Urinary bladder (tissue), 4 donors: Measurements from ENCODE around the gene GSG1L. TPM values are rescaled to one million over a fixed set of nuclear protein-coding genes. Genes with fewer than 3 reads are reported as not detected.

Source experiments
- DNase-seq: peaks from one replicate; pipeline ENCODE4 v3.0.0-alpha.2; 2015; ENCODE audit errors: extremely low spot score
- H3K27ac ChIP-seq: one replicate; pipeline ENCODE4 v1.5.1; 2013; ENCODE audit warnings: low read depth, mild to moderate bottlenecking, moderate library complexity
- H3K36me3 ChIP-seq: one replicate; pipeline ENCODE4 v1.6.1; 2013; ENCODE audit warnings: mild to moderate bottlenecking, moderate library complexity; ENCODE audit not compliant: insufficient read depth
- H3K4me1 ChIP-seq: one replicate; pipeline ENCODE4 v1.6.1; 2013; ENCODE audit warnings: mild to moderate bottlenecking, moderate library complexity; ENCODE audit not compliant: insufficient read depth
- H3K4me3 ChIP-seq: one replicate; pipeline ENCODE4 v1.5.1; 2013; ENCODE audit warnings: low read depth, low read length
- WGBS: extraction: QIAGEN DNeasy Blood & Tissue Kit; methylation state at CpG from one replicate; pipeline ENCODE4 v1.1.7; 2013; 5-methylcytosine and 5-hydroxymethylcytosine counted together
- polyA plus RNA-seq: library from polyadenylated mRNA; stranded (reverse); fragments of 200-250 nt; gene quantifications from one replicate; pipeline ENCODE4 v1.2.3, GENCODE V29; 2013
- total RNA-seq: library from RNA; depleted of rRNA; stranded (reverse); fragments of >200 nt; gene quantifications from one replicate; pipeline ENCODE4 v1.2.3, GENCODE V29; 2014
- donor health status: healthy with polysubstance abuse.
- donor health status: healthy.

Gene GSG1L
- total and polyA plus RNA-seq, 2 donors: 0.53 to 1.7 TPM

DNA sequence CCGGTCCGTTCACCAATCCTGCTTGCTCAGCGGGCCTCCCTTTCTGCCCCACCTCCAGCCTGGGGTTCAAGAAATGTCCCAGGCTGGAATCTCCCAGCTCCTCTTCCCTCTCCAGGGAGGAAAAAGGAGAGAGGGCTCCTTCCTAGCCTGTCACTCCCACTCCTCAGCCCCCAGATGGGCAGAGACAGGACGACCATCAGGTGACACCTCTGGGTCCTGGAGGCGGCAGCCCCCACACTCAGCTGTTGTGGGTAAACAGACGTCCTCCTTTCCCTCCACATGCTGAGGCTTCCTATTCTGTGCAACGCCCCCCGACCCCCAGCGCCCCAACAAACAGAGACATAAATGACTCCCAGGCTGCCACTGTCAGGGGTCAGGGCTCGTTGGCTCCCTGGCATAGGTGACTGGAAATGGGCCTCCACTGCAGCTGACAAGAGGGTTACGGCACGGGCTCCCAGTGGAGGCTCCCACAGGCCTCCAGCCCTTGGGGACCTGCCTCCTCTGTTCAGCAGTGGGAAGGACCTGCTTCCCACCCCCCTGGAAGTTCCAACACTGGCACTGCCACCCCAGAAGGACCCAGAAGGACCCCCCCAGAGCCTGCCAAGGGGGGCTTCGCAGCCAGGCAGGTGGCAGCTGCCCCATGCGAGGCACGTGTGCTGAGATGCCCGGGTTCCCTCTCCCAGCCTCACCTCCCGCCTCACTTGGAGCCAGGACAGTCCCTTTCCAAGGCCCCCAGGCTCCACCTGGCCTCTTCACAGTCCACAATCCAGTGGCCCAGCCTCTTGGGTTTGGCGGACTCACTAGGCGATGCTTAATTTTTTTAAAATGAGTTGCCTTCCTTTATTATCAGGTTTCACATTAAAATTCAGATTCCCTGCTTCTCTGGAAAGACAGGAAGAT, 281.3 kb downstream of the GSG1L start:
- 72% methylated on average over 19 of the region's 19 CpGs for WGBS
- no peak overlapping the region for H3K4me3 ChIP-seq
- no peak overlapping the region for H3K27ac ChIP-seq
- no peaks in the 10 kb centered on the region for H3K36me3 ChIP-seq
- H3K4me1 ChIP-seq: no peaks in the 10 kb centered on the region
- no peak for DNase-seq

DNA sequence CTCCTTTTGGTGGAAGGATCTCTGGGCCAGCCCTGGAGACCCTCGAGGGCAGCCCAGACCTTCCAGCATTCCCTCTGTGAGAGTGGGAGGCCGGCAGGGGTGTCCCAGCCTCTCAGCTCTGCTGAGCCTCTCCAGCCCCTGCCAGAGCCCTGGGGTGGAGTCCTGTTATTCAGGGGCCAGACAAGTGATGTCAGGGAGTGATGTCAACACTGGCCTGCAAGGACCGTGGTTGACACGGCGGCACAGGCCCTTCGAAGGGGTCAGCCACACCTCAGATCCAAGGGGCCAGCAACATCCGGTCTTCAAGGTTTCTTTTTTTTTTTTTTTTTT, 282.4 kb downstream of the GSG1L start:
- DNase-seq: no peak
- no peaks in the 10 kb centered on the region for H3K36me3 ChIP-seq
- H3K4me3 ChIP-seq: no peak overlapping the region
- WGBS: 42% methylated on average over 7 of the region's 7 CpGs
- no peak overlapping the region for H3K27ac ChIP-seq
- no peaks in the 10 kb centered on the region for H3K4me1 ChIP-seq

DNA sequence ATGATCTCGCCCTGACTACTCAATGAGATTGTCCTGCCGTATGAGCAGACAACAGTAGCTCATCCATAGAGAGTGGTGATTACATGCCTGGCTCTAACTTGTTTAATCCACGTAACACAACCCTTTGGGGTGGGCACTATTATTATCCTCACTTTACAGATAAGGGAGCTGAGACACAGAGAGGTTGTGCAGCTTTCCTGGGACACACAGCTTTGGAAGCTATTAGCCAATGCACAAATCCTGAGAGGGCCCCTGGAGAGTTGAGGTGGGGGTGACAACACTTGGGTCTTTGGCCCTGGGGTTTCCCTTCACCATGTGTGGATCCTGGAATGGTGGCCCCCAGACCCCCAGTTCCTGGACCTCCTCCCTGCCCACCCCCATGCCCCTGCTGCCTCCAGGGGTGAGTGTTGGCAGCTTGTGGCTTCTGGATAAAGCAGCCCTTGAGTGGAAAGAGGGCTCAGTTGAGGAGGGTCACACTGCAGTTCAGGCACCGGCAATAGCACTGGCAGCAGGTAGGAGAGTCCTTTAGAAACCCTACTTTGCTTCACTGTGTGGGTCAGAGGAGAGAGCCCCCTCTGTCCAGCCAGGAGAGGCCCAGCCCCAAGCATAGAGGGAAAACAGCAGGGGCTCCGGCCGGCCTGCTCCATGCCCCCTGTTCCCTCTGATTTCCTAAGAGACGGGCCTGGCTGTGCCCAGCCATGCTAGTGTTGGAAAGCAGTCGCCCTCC, 282.9 kb downstream of the GSG1L start:
- Histone ChIP-seq H3K4me3 (no peak overlapping the region), H3K4me1 (no peaks in the 10 kb centered on the region), H3K27ac (no peak overlapping the region), H3K36me3 (no peaks in the 10 kb centered on the region)
- WGBS: 81% methylated on average over 8 of the region's 8 CpGs
- DNase-seq: no peak

DNA sequence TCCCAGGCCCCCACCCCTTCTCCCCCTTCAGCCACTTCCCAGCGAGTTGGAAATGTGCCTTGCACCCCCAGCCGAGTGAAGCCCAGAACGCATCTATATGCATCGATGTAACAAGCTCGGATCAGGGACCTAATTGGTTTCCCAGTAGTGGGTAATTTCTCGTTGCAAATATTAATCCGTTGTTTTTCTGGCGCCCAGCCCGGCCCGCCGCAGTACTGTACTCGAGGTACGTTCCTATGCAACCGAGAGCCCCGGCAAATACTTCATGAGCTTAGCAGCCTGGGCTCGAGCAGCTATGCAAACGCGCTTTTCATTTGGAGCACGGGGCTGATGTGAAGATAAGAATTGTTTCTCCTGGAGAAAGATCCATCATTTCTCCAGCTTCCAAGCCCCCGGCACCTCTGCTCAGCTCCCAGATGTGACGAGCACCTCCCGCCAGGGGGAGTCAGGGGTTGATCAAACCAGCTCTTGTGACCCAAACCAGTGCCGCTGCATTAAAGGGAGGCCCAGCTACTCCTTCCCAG, 283.8 kb downstream of the GSG1L start:
- peak; percentile 41 for DNase-seq
- no peak overlapping the region for H3K4me3 ChIP-seq
- WGBS: 32% methylated on average over 23 of the region's 23 CpGs
- no peaks in the 10 kb centered on the region for H3K36me3 ChIP-seq
- no peaks in the 10 kb centered on the region for H3K4me1 ChIP-seq
- H3K27ac ChIP-seq: no peak overlapping the region

DNA sequence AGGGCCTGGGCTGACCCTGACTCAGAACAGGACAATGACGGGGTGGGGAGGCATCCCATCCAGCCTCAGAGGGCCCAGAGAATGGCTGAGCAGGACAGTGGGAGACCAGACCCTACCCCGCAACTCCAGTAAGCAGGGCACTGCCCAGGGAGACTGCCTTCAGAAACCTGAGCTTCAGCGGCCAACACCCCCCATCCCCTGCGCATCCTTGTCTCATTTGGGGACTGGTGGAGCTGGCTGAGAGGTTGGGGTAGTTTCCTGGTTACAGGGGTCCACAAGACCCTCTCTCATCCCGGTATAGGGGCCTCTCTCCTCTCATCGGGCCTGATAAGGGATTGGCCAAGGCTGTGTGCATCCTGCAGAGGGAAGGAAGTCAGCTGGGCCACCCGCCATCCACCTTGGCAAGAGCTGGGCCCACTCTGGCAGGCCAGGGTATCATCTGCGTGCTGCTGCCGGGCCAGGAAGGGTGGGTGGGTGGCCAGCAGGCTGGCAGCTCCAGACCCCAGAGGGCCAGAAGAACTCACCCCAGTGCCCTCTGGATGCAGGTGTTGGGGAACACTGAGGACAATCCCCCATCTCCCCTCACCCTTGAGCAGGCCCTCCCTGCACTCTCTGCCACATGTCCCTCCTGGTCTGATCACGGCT, 284.5 kb downstream of the GSG1L start:
- Histone ChIP-seq H3K4me1 (no peaks in the 10 kb centered on the region), H3K36me3 (no peaks in the 10 kb centered on the region), H3K4me3 (no peak overlapping the region), H3K27ac (no peak overlapping the region)
- DNase-seq: no peak
- 68% methylated on average over 10 of the region's 10 CpGs for WGBS

DNA sequence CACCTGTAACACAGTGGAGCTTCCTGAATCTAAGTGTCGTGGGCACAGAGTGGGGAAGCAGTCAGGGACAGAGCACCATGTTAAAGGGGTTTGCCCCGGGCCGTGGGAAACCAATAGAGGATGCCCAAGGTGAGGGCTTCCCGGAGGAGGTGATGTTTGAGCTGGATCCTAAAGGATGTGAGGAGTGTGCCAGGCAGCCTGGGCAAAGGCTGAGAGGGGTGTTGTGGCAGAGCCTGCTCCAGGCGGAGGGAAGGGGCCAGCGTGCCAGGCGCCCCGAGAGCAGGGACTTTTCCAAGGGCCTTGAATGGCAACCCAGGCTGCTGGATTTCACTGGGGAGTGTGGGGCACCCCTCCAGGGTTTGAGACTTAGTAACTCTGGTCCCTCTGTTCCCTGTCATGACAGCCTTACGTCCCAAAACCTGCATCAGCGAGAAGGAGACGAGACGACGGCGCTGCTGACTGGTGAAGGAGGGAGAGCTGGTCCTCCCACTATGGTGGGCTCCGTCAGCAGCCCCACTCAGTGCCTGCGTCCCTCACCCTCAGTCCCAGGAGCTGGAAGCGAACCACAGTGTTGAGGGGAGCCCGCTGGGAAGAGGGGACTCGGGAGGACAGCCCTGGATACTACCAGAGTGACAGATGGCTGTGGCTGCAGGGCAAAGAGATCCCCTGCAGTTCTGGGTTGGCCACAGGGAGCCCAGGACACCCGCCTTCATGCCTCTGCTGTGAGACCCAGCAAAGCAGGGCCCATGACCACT, 285.2 kb downstream of the GSG1L start:
- Histone ChIP-seq H3K27ac (no peak overlapping the region), H3K4me3 (no peak overlapping the region), H3K4me1 (no peaks in the 10 kb centered on the region), H3K36me3 (no peaks in the 10 kb centered on the region)
- 96% methylated on average over 20 of the region's 20 CpGs for WGBS
- no peak for DNase-seq

DNA sequence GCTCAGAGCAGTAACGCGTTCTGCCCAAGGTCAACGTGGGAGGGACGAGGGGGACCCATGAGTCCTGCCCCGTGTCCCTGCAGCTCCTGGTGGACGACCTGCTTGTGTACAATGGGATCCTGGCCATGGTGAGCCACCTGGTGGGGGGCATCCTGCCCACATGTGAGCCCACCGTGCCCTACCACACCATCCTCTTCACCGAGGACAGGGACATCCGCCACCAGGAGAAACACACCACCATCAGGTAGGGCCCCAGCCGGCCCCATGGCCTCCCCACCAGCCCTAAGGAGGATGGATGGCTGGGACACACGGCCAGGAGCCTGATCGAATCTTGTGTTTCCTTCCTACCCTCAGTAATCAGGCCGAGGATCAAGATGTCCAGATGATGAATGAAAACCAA, 286.0 kb downstream of the GSG1L start:
- Histone ChIP-seq H3K4me1 (no peaks in the 10 kb centered on the region), H3K4me3 (no peak overlapping the region), H3K36me3 (no peaks in the 10 kb centered on the region), H3K27ac (no peak overlapping the region)
- DNase-seq: no peak
- WGBS: 91% methylated on average over 13 of the region's 13 CpGs

DNA sequence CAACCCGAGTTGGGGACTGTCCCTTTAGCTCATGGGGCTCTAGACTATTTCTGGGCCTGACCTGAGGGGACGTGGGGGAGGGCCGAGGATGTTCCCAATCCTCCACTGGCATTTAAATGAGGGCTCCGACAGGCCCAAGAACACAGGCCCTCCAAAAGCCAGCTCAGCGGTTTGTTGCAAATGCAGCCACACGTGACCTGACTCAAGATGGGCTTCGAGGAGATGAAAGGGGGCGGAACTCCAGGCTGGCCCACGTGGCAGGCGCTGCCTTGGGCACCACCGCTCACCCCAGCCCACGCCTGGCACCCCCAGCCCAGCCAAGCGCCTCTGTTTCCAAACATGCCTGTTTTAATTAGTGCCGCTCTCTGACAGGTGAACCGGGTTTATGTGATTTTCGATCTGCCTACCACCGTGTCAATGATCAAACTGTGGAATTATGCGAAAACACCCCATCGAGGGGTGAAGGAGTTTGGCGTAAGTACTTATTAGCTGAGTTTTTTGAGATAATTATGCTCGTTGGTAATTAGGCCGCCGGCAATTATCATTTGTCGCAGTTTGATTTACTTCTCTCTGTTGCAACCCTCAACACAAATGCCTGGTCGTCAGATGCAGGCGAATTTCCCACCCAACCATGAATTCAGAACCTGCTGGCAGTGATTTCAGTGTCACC, 286.8 kb downstream of the GSG1L start:
- 88% methylated on average over 26 of the region's 26 CpGs for WGBS
- no peak for DNase-seq

DNA sequence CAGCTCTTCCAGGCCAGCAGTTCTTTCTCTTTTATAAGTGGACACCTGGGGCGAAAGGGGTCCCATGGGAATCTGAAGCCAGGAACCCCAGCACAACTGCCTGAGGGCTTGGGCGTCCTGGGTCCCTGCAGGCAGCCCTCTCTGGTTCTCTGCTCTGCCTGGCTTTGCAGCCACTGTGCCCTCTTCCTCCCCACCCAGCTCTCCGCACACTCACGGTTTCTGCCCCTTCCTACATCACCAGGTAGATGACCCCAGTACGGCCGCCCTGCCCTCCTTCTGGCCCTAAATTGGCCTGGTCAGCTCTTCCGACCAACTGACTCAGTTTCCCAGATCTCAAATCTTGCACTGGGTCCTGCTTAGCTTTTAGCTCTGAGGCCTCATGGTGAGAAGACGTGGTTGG, 288.3 kb downstream of the GSG1L start:
- WGBS: 95% methylated on average over 8 of the region's 8 CpGs

More for the DNA sequence above, 286.8 kb downstream of the GSG1L start:
- H3K27ac ChIP-seq: no peak overlapping the region
- H3K4me1 ChIP-seq: no peaks in the 10 kb centered on the region
- no peak overlapping the region for H3K4me3 ChIP-seq
- no peaks in the 10 kb centered on the region for H3K36me3 ChIP-seq

DNA sequence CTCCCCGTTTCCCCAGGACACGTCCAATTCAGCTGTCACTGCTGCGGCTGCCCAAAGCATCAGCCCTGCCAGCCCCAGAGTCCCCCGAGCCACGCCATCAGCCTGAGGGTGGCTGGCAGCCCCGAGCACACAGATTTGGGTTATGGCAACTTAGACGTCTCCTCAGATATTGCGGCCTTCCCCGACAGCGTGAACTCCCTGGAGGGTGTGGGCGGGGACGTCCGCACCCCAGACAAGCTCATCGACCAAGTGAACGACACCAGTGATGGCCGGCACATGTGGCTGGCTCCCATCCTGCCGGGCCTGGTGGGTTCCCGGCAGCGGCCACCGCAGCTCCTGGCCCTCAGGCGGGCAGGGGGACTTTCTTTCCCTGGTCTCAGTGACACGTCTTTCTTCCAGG, 288.7 kb downstream of the GSG1L start:
- Histone ChIP-seq H3K36me3 (no peaks in the 10 kb centered on the region), H3K4me3 (no peak overlapping the region), H3K27ac (no peak overlapping the region), H3K4me1 (no peaks in the 10 kb centered on the region)
- 92% methylated on average over 22 of the region's 22 CpGs for WGBS
- no peak for DNase-seq

More for the DNA sequence above, 288.3 kb downstream of the GSG1L start:
- no peak overlapping the region for H3K4me3 ChIP-seq
- H3K4me1 ChIP-seq: no peaks in the 10 kb centered on the region
- DNase-seq: no peak
- H3K27ac ChIP-seq: no peak overlapping the region
- no peaks in the 10 kb centered on the region for H3K36me3 ChIP-seq

DNA sequence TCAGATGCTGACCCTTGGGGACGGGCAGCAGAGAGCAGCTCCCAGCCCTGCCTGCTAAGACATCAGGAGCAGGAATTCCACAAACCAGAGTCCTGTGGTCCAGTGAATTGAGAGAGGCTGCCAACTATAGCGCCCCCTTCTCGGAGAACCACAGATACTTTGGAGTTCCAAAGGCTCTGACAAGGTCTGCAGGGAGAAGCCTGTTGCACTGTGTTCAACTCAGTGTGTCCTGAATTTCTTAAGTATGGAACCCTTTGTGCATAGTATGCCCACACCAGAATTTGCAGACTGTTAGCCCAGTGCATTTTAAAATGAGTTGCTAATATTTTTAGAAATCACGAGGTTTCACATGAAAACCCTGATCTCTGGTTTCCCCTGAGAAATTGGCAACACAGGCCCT, 290.2 kb downstream of the GSG1L start:
- Histone ChIP-seq H3K27ac (no peak overlapping the region), H3K36me3 (no peaks in the 10 kb centered on the region), H3K4me3 (no peak overlapping the region), H3K4me1 (no peaks in the 10 kb centered on the region)
- WGBS: 95% methylated on average over 4 of the region's 4 CpGs
- DNase-seq: no peak

DNA sequence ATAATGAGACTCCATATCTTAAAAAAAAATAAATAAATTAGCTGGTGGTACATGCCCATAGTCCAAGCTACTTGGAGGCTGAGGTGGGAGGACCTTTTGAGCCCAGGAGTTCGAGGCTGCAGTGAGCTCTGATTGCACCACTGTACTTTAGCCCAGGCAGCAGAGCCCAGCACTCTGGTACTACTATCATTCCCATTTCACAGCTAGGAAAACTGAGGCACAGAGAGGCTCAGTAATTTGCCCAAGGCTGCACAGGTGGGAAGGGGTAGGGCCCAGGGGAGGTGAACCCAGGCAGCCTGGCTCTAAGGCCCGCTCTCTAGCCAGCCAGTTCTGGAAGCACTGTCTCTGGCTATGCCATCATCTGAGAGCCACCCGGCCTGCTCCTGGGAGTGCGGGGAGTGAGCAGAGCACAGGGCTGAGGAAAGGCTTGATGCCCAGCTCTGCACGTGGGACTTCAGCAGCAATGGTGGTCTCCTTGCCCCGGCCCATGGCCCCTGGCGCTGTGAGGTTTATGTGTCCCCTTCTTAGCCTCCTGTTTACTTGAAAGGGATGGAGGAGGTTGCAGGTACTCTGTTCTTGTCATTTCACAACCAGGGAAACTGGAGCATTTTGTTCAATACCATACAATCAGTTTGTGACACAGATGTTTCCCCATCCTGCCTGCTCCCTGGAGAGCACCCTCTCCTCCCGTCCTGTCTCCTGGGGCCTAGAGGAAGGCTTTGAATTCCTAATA, 291.3 kb downstream of the GSG1L start:
- H3K27ac ChIP-seq: no peak overlapping the region
- no peak for DNase-seq
- 91% methylated on average over 8 of the region's 8 CpGs for WGBS
- H3K36me3 ChIP-seq: no peaks in the 10 kb centered on the region
- no peak overlapping the region for H3K4me3 ChIP-seq
- no peaks in the 10 kb centered on the region for H3K4me1 ChIP-seq
